ENCODE data around the gene SLC17A7.

DNA sequence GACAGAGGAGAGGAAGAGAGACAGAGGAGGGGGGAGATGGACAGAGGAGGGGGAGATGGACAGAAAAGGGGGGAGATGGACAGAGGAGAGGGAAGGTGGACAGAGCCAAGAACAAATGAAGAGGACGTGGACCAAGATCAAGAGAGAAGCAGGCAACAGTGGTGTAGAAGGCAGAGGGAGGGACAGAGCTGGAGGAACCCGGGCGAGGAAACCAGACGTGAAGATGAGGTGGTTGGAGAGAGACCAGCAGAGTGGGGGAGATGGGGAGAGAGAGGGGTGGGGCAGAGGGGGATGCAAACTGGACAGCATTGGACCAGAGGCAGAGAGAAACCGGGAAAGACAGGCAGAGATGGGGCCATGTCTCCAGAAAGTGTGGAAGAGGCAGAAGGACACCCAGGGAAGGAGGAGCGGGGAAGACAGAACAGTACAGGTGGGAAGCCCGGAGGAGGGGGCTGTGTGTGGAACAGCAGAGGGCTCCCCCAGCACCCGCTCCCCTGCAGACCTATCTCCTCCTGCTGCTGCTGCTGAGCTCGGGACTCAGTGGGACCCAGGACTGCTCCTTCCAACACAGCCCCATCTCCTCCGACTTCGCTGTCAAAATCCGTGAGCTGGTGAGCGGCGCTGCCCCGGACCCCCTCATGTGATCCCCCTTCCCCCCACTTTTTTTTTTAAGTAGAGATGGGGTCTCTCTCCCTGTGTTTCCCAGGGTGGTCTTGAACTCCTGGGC lies 34.0 kb upstream of the SLC17A7 start:
- TF ChIP-seq EZH2 (IDR thresholded peaks at IDR 0.05) = no peak
- no peak for TF ChIP-seq POLR2AphosphoS5 (IDR thresholded peaks at IDR 0.05; ENCODE audit: borderline replicate concordance, low read depth, low read length)

All from SK-N-MC (cell line).